HG03066 (cell line): ENCODE data around the gene COL4A4.

Experiments
- ATAC-seq: cut with Tn5 transposase; IDR thresholded peaks from one replicate; pipeline ENCODE4 v1.9.1; 2021; ENCODE audit warnings: low read depth; ENCODE audit not compliant: unreplicated experiment

Gene COL4A4

DNA sequence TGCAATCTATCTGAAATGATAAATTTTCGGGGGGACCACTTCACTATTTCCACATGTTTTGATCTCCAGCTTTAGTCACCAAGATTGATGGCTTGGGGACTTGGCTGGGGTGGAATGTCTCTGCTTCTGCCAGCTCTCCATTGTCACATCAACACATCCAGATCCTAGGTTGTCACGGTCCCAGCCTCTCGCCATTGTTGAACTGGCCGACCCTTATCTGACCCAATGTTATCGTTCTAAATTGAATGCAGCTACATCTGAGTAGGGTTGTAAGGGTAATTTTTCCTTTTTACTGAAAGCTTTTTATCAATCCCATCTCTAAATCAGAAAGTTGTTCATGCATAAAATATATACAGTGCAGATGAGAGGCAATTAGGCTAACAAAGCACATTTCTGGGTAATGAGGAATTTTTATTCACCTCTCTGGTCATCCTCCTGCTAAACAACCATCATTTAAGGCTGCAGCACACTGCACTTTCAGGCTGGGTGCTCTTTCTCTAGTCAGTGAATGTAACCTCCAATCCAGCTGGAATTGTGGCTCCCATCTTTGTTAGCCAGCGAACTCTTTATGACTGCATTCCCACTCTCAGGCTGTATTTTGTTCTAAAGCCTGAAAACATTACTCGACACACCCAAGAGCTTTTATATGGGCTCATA is 128.2 kb downstream of the COL4A4 start:
- ATAC-seq = no peak

DNA sequence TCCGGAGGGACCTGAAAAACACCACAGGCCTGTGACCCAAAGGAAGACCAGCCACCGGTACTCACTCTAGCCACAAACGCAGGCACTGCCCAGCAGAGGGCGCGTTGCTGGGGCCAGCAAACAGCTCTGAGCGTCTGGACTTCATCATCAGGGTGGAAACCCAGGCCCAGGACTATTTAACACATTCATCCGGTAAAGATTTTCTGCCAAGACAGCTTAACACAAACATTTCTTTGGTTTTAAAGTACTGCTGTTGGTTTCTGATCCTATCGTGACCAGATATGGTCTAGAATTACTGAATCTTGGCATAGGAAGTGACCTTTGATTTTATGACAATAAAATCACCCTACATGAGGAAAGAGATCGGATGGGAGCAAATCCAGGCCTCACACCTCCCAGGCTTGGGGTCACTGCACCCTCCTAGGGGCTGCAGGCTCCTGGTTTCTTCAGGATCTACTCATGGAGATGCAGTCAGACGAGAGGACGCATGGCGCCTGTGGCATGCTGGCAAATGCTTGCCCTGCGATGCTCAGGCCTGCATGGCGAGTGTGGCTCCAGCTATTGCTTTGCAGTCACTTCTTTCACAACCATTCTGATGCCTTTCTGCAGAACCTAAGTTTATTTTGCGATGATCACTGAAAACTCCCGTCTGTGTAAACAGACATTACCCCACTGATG is 130.4 kb downstream of the COL4A4 start:
- ATAC-seq = peak; percentile 70

DNA sequence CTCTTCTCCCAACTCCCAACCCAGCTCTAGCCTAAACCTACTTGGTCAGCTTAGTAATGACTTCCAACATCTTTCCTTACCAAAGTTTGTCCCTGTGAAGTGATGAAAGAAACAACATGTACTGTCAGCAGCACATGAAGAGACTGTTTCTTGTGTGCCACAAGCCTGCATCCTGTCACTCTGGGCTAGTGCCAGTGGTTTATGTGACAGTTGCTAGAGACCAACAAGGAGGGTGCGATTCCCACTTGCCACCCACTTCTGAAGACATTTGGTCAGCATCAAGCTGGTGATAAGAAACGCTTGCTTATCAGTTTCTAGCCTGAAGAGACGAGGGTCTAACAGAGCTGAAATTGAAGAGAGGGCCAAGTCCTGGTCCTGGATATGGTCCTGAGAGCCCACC is 132.6 kb downstream of the COL4A4 start:
- no peak for ATAC-seq

DNA sequence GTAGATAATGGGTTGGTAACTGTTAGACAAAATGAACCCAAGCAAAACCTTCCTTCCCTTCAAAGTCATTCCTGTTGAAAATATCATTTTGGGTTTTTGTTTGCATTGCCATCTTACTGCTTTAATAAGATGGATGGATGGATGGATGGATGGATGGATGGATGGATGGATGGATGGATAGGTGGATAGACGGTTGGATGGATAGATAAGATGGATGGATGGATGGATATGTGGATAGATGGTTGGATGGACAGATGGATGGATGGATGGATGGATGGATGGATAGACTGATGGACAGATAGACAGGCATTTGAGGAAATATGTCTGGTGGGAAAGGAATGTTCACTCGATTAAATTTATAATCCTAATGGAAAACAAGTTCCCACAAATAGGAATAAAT is 133.2 kb downstream of the COL4A4 start:
- no peak for ATAC-seq

DNA sequence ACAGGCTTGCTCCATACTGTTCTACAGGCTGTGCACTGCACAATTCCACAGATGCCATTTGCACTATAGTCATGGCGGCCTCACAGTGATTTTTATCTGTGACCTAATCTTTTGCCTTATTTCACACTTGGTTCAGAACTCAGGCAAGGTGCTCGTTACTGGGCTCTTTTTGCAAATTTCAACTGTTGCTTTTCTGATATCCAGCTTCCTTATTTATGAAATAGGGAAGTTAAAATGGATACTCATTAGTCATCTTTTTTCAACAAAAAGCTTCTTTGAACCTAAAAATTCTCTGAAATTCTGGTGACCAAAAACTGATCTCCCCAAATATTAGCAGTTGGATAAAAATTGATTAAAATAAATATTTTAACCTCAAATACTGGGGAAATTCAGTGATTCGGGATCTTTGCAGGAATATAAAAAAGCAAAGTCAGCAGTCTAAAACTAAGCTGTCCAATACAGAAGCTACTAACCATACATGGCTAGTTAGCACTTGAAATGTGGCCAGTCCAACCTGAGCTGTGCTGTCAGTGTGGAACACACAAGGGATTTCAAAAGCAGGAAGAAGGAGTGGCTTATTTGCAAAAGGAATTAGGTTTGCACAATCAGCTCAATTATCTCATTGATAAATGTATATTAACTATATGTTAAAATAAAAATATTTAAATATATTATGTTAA is 134.4 kb downstream of the COL4A4 start:
- no peak for ATAC-seq

DNA sequence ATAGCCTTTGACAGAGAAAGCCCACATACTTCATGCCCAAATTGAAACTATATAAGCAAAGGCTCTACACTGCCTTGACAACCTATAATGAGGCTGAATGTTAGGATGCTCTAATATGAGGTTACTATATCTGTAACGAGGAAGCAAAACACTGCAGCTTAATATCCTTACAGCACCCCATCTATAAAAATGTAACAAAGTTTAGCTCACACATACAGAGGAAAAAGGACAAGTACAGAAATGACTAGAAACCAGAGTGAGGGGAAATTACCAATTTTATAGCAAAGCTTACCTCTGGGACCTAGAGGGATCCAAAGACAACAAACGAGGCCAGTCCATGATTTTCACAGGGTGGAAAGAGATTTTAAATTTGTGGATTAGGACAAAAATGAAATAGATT is 138.5 kb downstream of the COL4A4 start:
- no peak for ATAC-seq

DNA sequence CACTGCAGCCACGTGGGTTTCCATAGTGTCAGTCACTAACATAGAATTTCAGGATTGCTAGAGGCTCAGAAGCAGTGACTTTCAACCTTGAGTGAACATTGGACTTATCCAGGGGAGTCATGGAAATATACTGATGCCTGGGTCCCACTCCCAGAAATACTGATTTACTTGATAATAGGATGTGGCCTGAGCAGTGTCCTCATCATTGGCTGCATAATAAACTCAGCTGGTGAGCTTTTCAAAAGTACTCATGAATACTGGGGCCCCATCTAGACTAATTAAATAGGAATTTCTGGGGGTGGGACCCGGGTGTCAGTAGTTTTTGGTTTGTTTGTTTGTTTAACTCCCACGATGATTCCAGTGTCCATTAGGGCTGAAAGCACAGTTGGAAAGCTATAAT is 141.4 kb downstream of the COL4A4 start:
- no peak for ATAC-seq

DNA sequence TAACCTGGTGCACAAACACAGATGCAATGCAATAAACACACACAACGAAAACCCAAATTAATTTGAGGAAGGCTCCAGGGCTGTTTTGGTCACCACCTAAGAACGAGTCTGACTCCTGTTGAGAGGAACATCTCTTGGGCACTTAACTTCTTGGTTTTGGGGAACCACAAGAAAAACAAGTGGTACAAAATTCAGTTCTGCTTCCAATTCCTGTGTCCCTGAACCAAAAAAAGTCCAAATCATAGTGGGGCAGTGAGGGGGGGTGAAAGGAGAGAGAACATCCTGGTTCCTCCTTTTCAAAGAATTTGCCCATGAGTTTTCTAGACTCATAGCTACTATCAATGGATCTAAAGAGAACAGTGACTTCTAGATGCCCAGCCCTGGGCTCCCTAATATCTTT is 143.6 kb downstream of the COL4A4 start:
- ATAC-seq = no peak

DNA sequence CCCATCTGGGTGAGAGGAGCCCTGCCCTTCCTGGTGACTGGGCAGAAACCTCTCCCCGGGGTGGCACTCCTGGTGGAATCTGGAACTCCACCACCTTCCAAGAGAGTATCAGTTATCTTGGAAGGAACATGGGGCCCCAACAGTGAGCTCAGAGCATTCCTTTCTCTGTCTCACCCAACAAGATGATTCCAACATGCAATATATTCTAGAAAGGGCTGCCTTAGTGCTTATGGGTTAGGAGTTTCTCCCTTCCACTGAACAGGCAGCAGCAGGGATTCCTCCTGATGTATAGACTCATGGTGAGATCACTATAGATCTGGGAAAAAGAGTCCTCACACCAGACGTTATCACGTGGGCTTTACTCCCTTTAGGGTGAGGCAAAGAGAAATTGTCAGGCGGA is 147.1 kb downstream of the COL4A4 start:
- no peak for ATAC-seq

DNA sequence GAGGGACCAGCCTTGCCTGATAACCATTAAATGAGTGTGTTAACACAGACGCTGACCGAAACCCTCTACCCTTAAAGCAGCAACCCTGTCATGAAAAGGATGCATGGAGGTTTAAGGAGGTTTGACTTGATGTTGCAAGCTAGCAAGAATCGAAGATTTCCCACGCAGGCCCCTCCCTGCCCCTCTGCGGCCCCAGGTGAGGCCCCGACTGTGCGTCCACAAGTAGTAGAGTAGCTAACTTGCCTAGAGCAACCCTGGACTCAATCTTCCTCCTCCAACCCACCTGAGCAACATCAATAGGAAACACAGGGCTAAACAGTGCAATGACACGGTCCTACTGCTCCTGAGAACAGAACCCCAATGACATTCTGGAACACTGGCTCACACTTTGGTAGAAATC is 150.1 kb downstream of the COL4A4 start:
- ATAC-seq = no peak

DNA sequence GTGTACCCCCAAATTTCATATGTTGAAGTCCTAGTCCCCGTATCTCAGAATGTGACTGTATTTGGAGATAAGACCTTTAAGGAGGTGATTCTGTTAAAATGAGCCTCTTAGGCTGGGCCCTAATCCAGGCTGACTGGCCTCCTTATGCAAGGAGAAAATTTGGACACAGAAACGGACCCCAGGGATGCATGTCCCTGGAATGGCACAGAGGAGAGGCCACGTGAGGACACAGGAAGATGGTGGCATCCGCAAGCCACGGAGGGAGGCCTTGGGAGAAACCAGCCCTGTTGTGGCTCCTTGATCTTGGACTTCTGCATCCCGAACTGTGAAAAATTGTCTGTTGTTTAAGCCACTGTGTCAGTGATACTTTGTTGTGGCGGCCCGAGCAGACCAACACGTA is 150.7 kb downstream of the COL4A4 start:
- no peak for ATAC-seq

DNA sequence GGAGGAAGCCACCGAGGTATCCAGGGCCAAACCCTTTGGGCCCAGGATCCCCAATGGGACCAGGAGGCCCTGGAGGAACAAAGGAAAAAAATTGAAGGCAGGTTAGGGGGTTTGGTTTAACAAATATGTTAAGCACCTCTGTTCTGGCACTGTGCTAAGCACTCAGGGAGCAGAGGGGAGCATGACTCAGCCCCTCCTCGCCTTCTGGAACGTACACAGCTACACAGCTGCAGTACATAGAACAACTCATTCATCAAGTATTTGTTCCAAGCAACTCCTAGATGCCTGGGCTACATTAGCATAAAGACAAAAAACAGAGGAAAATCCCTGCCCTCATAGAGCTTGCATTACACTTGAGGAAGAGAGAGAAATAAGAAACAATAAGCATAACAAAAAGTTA is 153.6 kb downstream of the COL4A4 start:
- ATAC-seq = no peak

DNA sequence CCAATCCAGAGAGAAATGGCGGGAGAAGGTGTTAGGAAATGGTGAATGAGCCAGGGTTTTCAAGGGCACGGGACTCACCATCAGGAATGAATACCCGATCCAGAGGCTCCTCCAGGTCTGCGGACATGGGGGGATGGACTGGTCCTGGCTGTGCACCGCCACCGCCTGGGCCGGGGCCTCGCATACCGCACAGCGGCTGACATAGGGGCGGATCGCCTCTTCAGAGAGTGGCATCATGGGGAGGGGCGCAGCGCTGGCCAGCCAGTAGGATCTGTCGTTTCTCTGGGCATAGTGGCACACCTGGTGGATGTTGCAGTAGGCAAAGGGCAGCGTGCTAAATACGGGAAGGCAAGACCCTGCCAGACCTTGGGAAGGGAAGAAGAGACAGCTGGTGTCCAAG is 156.1 kb downstream of the COL4A4 start:
- ATAC-seq = no peak

DNA sequence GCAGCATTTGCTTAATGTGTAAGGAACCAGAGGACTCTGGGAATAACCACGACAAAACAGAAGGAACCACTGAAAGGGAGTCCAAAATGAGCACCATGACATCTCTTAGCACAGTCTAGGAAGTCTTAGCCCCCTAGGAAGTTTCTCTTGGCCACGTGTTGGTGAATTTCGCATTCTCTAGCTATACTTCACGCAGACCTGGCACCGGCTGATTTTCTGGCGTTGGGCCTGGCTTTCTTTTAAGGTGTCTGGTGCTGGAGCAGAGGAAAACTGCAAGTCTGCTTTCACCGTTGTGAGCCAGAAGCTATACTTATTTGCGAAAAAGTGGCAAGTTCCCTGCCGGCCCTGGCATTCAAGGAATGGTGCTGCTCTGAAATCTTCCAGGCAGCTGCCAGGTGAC is 156.9 kb downstream of the COL4A4 start:
- no peak for ATAC-seq

DNA sequence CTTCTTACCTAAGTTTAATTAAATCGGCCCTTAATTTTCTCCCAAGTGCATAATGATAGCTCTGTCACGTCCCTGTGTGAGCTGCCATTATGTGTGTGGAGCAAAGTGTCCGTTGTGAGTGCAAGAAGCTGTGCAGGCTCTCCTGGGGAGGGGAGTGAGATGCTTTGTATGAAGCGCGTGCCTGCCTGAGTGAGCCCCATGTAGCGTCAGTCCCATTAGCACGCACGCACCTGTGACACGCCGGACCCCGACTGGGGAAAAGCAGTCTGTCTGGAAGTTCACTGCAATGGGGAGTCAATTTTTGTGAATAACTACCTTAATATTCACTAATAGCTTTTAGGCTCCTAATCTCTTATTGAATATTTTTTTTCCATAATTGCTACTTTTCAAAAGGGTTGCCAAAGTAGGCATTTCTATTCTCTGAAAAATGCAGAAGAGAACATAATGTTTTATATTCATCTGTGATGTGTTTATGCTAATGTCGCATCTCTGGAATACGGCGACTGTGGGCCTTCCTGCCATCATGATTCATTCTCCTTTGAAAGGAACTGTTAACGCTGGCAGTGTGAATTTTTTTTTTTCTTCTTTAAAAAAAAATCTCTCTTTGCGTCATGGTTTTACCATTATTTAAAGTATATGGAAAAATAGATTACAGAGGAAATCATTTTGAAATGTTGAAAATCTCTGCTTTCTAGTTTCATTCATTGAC is 157.7 kb downstream of the COL4A4 start:
- no peak for ATAC-seq

DNA sequence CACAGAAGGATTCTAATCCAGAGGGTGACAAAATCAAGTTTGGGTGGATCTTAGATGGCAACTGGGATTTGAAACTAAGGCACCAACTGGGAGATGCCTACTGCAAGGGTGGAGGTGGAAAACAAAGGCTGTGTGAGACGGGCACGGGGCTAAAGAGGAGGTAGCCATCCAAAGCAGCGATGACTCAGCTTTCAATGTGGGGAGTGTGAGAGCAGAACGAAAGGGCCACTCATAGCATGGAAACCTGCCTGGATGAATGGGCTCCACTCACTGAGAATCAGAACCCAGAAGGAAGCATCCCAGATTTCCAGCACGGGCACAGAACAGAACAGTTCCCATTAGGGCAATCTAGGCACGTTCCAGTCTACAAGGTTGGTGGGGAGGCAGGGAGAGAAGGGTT is 159.5 kb downstream of the COL4A4 start:
- no peak for ATAC-seq

DNA sequence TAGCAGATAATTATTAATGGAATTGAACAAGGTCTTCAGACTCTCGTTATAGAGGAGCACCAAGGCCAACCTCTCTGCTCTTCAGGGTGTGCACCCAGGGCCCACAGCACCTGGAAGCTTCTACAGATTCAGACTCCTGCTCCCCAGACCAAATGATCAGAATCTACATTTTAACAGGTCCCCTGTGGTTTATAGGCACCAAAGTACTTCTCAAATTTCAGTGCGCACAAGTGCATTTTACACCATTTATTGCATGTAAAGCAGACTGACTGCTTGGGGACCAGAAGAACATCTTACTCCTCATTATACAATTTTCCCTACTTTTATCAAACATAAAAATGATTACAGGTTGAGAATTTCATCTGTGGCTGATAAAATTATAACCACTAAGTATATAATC is 163.9 kb downstream of the COL4A4 start:
- ATAC-seq = no peak

DNA sequence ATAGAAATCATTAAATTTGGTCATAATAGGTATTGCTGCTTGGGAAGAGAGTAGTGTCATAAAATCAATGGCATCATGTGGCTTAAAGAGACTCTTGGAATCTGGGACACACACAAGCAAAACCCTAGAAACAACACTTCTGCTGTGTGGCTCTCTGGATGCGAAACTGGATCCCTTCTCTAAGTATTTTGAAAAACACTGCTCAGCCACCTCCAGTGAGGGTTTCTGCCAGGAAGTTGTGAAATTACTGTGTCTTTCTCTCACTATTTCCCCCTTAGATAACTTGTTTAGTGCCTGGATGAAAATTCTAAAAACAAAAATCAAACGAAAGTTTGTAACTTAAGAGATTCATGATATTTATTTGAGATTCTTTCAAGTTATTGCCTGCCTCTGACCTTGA is 164.3 kb downstream of the COL4A4 start:
- no peak for ATAC-seq

DNA sequence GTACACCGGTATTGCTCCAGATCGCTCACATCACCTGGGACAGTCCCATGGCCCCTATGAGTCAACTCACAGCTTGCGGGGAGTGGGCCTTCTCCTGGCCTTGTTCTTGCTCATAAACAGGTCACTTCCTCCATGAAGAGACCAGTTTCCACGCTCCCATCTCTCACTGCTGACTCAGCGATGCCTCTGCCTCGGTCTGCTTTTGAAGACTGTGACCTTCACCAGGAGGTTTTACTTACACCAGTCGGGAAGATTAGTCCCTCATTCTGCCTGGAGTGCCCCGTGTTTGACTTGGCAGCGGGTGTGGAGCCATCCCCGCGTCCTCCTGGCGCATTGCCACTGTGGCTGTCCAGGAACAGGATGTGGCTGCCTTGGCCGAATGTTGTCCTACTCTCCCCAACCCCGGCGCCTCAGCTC is 168.4 kb downstream of the COL4A4 start:
- ATAC-seq = no peak

DNA sequence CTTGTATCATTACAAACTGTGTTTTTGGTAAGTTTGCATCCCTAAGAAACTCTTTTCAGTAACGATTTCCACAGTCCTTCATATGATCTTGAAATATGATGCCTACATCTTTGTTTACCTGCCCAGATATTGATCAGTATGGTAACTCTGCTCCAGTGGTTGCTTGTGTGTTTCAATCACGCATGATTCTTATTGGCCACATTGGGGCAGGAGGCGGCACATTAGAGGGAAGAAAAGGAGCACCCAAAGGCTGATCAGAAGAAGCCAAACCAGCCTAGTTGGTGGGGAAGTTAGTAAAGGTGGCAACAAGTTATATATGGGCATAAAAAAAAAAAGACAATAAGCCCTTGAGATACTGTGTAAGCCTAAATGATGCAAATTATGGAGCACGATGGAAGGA is 169.2 kb downstream of the COL4A4 start:
- ATAC-seq = no peak

DNA sequence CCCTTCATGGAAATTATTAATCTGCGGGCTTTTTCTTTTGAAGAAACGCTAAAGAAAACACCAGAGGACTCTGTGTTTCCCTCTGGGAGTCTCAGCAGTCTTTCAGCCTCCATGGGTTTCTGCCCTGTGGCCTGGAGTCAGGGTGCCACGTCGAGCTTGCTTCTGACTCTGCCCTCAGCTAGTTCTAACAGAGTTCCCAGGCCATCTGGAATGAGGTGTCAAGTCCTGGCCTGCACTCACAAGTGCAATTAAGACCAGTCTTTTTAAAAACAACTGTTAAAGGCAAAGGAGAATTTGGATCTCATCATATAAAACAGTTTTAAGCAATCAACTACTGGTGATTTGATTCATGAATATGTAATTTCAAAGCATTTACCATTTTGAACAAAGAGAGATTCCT is 170.8 kb downstream of the COL4A4 start:
- ATAC-seq = no peak
